B cell (primary cell): ENCODE data around the gene RAPH1.

Source experiments
- CTCF ChIP-seq: fragments of 200-600 bp; IDR thresholded peaks from one replicate; pipeline ENCODE4 v1.8.0; 2022; ENCODE audit warnings: antibody characterized with exemption, mild to moderate bottlenecking
- EZH2 ChIP-seq: IDR thresholded peaks from 2 replicates; pipeline ENCODE4 v1.6.1; 2012; ENCODE audit warnings: borderline replicate concordance, low read depth, mild to moderate bottlenecking, moderate library complexity, low read length; ENCODE audit not compliant: insufficient read depth, poor library complexity, severe bottlenecking

GRCh38 chr2:203490391-203490790, 44.7 kb downstream of the RAPH1 start:
- no peak for TF ChIP-seq EZH2
- no peak for TF ChIP-seq CTCF
